Neuronal stem cell (in vitro differentiated cells): ENCODE measurements around the gene MED23.

Experiments
- DNase-seq: peaks from one replicate; pipeline ENCODE4 v3.0.0-alpha.2; 2013; ENCODE audit warnings: low spot score
- H2AFZ ChIP-seq: one replicate; pipeline ENCODE4 v1.6.1; 2013; ENCODE audit warnings: mild to moderate bottlenecking, low read length, inconsistent platforms
- H2AK5ac ChIP-seq: 2 replicates; pipeline ENCODE4 v1.6.1; 2013; ENCODE audit warnings: low read depth, mild to moderate bottlenecking, inconsistent platforms, low read length, moderate library complexity, mixed read lengths
- H2BK120ac ChIP-seq: 2 replicates; pipeline ENCODE4 v1.6.1; 2013; ENCODE audit warnings: low read depth, mild to moderate bottlenecking, inconsistent platforms, low read length, moderate library complexity, mixed read lengths
- H2BK12ac ChIP-seq: one replicate; pipeline ENCODE4 v1.6.1; 2013; ENCODE audit warnings: low read length, inconsistent platforms
- H2BK15ac ChIP-seq: 2 replicates; pipeline ENCODE4 v1.6.1; 2013; ENCODE audit warnings: mild to moderate bottlenecking, low read length, inconsistent platforms, mixed read lengths
- H2BK5ac ChIP-seq: one replicate; pipeline ENCODE4 v1.6.1; 2013; ENCODE audit warnings: inconsistent platforms, mild to moderate bottlenecking, low read length, moderate library complexity
- H3K14ac ChIP-seq: one replicate; pipeline ENCODE4 v1.6.1; 2013; ENCODE audit warnings: low read length, inconsistent platforms
- H3K18ac ChIP-seq: 2 replicates; pipeline ENCODE4 v1.6.1; 2013; ENCODE audit warnings: low read length, inconsistent platforms
- H3K23ac ChIP-seq: 2 replicates; pipeline ENCODE4 v1.6.1; 2013; ENCODE audit warnings: low read depth, mild to moderate bottlenecking, mixed read lengths, low read length, inconsistent platforms; ENCODE audit not compliant: poor library complexity
- H3K27ac ChIP-seq: replicated peaks from 3 replicates; pipeline ENCODE4 v1.5.1; 2013; ENCODE audit warnings: low read length, inconsistent platforms
- H3K27me3 ChIP-seq, 3 experiments: 2 replicates each; pipeline ENCODE4 v1.6.1; 2013; ENCODE audit warnings: low read length in 3 of 3, mild to moderate bottlenecking in 2 of 3, inconsistent platforms in 1 of 3, low read depth in 1 of 3, mixed read lengths in 1 of 3, moderate library complexity in 1 of 3; ENCODE audit not compliant: control insufficient read depth in 3 of 3, insufficient read depth in 3 of 3
- H3K36me3 ChIP-seq, 2 donors: replicated peaks in 1 of 2; 2 replicates each; pipeline ENCODE4 v1.6.1; 2013; ENCODE audit warnings: low read length in 2 of 2; ENCODE audit not compliant: control insufficient read depth in 2 of 2, insufficient read depth in 2 of 2
- H3K4ac ChIP-seq: 2 replicates; pipeline ENCODE4 v1.6.1; 2013; ENCODE audit warnings: inconsistent platforms, mild to moderate bottlenecking, low read length, moderate library complexity
- H3K4me1 ChIP-seq, 2 donors: 1 replicate in 1 of 2; 2 replicates in 1 of 2; pipeline ENCODE4 v1.6.1; 2013; ENCODE audit warnings: low read length in 2 of 2, low read depth in 1 of 2; ENCODE audit not compliant: control insufficient read depth in 2 of 2, insufficient read depth in 1 of 2
- H3K4me2 ChIP-seq: one replicate; pipeline ENCODE4 v1.6.1; 2013; ENCODE audit warnings: mild to moderate bottlenecking, low read length, inconsistent platforms; ENCODE audit not compliant: insufficient read depth, poor library complexity, severe bottlenecking
- H3K4me3 ChIP-seq, 2 donors: 2 replicates each; pipeline ENCODE4 v1.5.1; 2013; ENCODE audit warnings: low read length in 2 of 2, mild to moderate bottlenecking in 2 of 2, inconsistent platforms in 1 of 2, moderate library complexity in 1 of 2
- H3K79me1 ChIP-seq: one replicate; pipeline ENCODE4 v1.6.1; 2013; ENCODE audit warnings: low read depth, mild to moderate bottlenecking, inconsistent platforms, low read length, moderate library complexity
- H3K9ac ChIP-seq: one replicate; pipeline ENCODE4 v1.6.1; 2013; ENCODE audit warnings: mild to moderate bottlenecking, low read depth, low read length, inconsistent platforms; ENCODE audit not compliant: poor library complexity
- H3K9me3 ChIP-seq, 2 donors: replicated peaks in 1 of 2; 2 replicates each; pipeline versions ENCODE3 to v1.6.1; 2013; ENCODE audit warnings: low read length in 2 of 2, mild to moderate bottlenecking in 2 of 2, inconsistent platforms in 1 of 2, low read depth in 1 of 2, mixed read lengths in 1 of 2, moderate library complexity in 1 of 2; ENCODE audit not compliant: control insufficient read depth in 2 of 2, insufficient read depth in 1 of 2
- H4K8ac ChIP-seq: one replicate; pipeline ENCODE4 v1.6.1; 2013; ENCODE audit warnings: low read depth, mild to moderate bottlenecking, inconsistent platforms, low read length, moderate library complexity
- H4K91ac ChIP-seq: one replicate; pipeline ENCODE4 v1.6.1; 2013; ENCODE audit warnings: low read length, low read depth, mild to moderate bottlenecking, inconsistent platforms; ENCODE audit not compliant: poor library complexity
- WGBS, 2 donors: extraction: QIAGEN DNeasy Blood & Tissue Kit; methylation state at CpG; one replicate each; pipeline ENCODE4 v1.1.7; 2013; ENCODE audit warnings: missing lambda C conversion rate in 2 of 2, mixed read lengths in 1 of 2; ENCODE audit not compliant: insufficient read length in 2 of 2, insufficient replicate concordance in 1 of 2; ENCODE audit errors: extremely low coverage in 2 of 2; 5-methylcytosine and 5-hydroxymethylcytosine counted together

Gene MED23

GRCh38 chr6:131572686-131573415 is 55.2 kb downstream of the MED23 start, which contains the start of gene ARG1:
TSS of gene ARG1 (plus strand) at chr6:131573226. CDS start at chr6:131573283, 57 bp downstream.
- Histone ChIP-seq H3K4me2 (no peak within 1 kb of the TSS), H3K4me1 (no peaks in the 10 kb centered on the region), H2BK15ac (no peak within 1 kb of the TSS), H3K23ac (no peak within 1 kb of the TSS), H2BK12ac (no peak within 1 kb of the TSS), H3K9ac (no peak within 1 kb of the TSS), H2AK5ac (no peak within 1 kb of the TSS), H3K4ac (no peak within 1 kb of the TSS), H4K8ac (no peak within 1 kb of the TSS), H3K36me3 (no peaks in the 10 kb centered on the region), H3K27me3 (no peaks in the 10 kb centered on the region), H3K27ac (no peak within 1 kb of the TSS), H4K91ac (no peak within 1 kb of the TSS), H2BK5ac (no peak within 1 kb of the TSS), H3K18ac (no peak within 1 kb of the TSS), H3K4me3 (no peak within 1 kb of the TSS), H2BK120ac (no peak within 1 kb of the TSS), H2AFZ (no peak within 1 kb of the TSS), H3K79me1 (no peaks in the 10 kb centered on the region), H3K9me3 (no peaks in the 10 kb centered on the region), H3K14ac (no peak within 1 kb of the TSS)
- WGBS, 2 donors, result no CpG with 5 or more reads among the region's 6 CpGs
- no peak for DNase-seq

DNA sequence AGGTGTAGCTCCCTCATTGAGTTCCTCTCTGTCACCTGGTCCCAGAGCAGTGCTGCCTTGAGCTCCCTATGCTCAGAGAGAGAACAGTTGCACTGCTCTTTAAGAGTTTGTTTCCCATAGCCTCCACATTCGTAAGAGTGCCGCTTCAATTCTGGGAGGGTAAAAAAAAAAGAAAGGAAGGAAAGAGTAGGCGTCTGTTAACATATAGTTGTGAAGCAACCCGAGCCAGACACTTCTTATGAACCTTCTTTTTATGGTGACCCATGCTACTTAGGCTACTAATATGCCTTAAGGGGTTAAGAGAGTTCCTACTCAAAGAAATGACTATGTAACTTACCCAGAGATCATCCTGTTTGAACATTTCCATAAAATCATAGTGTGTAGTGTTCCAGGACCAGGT is 59.3 kb downstream of the MED23 start:
- no peak overlapping the region for H3K27ac ChIP-seq
- H3K36me3 ChIP-seq, result no peaks in the 10 kb centered on the region
- no peaks in the 10 kb centered on the region for H3K79me1 ChIP-seq
- H2BK120ac ChIP-seq, result no peak overlapping the region
- no peak overlapping the region for H4K91ac ChIP-seq
- H3K9ac ChIP-seq, result no peak overlapping the region
- no peak overlapping the region for H3K4me2 ChIP-seq
- H3K18ac ChIP-seq, result no peak overlapping the region
- no peaks in the 10 kb centered on the region for H3K4me1 ChIP-seq
- no peak overlapping the region for H3K14ac ChIP-seq
- no peak overlapping the region for H3K4ac ChIP-seq
- no peak overlapping the region for H2AFZ ChIP-seq
- no peak for DNase-seq
- no peak overlapping the region for H4K8ac ChIP-seq
- H2BK12ac ChIP-seq, result no peak overlapping the region
- H3K9me3 ChIP-seq, result no peaks in the 10 kb centered on the region
- no peak overlapping the region for H3K4me3 ChIP-seq
- no peak overlapping the region for H3K23ac ChIP-seq
- no peaks in the 10 kb centered on the region for H3K27me3 ChIP-seq
- no CpG with 5 or more reads among the region's 4 CpGs for WGBS, 2 donors
- H2BK15ac ChIP-seq, result no peak overlapping the region
- H2AK5ac ChIP-seq, result no peak overlapping the region
- H2BK5ac ChIP-seq, result no peak overlapping the region

- Histone ChIP-seq H3K79me1 (no peaks in the 10 kb centered on the region), H3K14ac (no peak overlapping the region), H3K27ac (no peak overlapping the region), H2BK12ac (no peak overlapping the region), H3K9me3 (no peaks in the 10 kb centered on the region), H4K91ac (no peak overlapping the region), H2BK120ac (no peak overlapping the region), H2AFZ (no peak overlapping the region), H3K4me3 (no peak overlapping the region), H3K9ac (no peak overlapping the region), H2BK15ac (no peak overlapping the region), H3K23ac (no peak overlapping the region), H2BK5ac (no peak overlapping the region), H3K4me2 (no peak overlapping the region), H3K4ac (no peak overlapping the region), H2AK5ac (no peak overlapping the region), H3K4me1 (no peaks in the 10 kb centered on the region), H3K36me3 (no peaks in the 10 kb centered on the region), H3K18ac (no peak overlapping the region), H3K27me3 (no peaks in the 10 kb centered on the region), H4K8ac (no peak overlapping the region)
- no peak for DNase-seq
- WGBS, 2 donors, result no CpG with 5 or more reads among the region's 2 CpGs
These were observed 63.0 kb downstream of the MED23 start for GRCh38 chr6:131565056-131565455.

- no peak overlapping the region for H3K4ac ChIP-seq
- no peak for DNase-seq
- no peaks in the 10 kb centered on the region for H3K36me3 ChIP-seq
- no peak overlapping the region for H4K8ac ChIP-seq
- H2AFZ ChIP-seq, result no peak overlapping the region
- no peak overlapping the region for H2BK120ac ChIP-seq
- H3K9ac ChIP-seq, result no peak overlapping the region
- no peak overlapping the region for H2BK12ac ChIP-seq
- no peak overlapping the region for H3K14ac ChIP-seq
- H2AK5ac ChIP-seq, result no peak overlapping the region
- no peaks in the 10 kb centered on the region for H3K27me3 ChIP-seq
- H2BK5ac ChIP-seq, result no peak overlapping the region
- no peak overlapping the region for H3K23ac ChIP-seq
- no peaks in the 10 kb centered on the region for H3K9me3 ChIP-seq
- no peak overlapping the region for H3K18ac ChIP-seq
- H3K4me1 ChIP-seq, result no peaks in the 10 kb centered on the region
- no CpG with 5 or more reads among the region's 4 CpGs for WGBS, 2 donors
- no peaks in the 10 kb centered on the region for H3K79me1 ChIP-seq
- H3K4me3 ChIP-seq, result no peak overlapping the region
- no peak overlapping the region for H2BK15ac ChIP-seq
- H4K91ac ChIP-seq, result no peak overlapping the region
- no peak overlapping the region for H3K27ac ChIP-seq
- no peak overlapping the region for H3K4me2 ChIP-seq
These were observed 65.9 kb downstream of the MED23 start for GRCh38 chr6:131561925-131562707.
